B cell (primary cell): ENCODE results near the gene FRMD4B.

Experiments
- EZH2 ChIP-seq: IDR thresholded peaks from 2 replicates; pipeline ENCODE4 v1.6.1; 2012; ENCODE audit warnings: borderline replicate concordance, low read depth, mild to moderate bottlenecking, moderate library complexity, low read length; ENCODE audit not compliant: insufficient read depth, poor library complexity, severe bottlenecking
- TF ChIP-seq, protein P1 (sequence below): fragments of 200-600 bp; IDR thresholded peaks from one replicate; pipeline ENCODE4 v1.8.0; 2022; ENCODE audit warnings: antibody characterized with exemption, mild to moderate bottlenecking

DNA sequence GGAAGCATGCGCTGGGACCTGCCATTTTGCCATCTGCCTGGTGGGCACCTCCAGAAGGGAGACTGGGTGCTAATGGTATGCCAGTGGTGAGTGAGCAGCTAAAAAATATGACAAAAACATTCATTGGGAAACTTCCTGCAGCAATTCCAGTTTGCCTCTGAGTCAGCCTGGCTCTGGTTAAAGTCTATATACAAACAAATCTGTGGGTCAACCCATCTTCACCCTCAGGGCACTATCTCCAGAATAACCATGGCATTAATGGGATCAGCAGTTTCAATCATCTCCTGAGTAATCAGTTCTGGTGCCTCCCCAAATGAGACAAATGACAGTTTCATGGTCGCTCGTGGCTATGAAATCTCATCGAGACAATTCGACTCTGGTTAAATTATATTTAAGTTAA is 21.5 kb downstream of the FRMD4B start:
- TF ChIP-seq, protein P1, sequence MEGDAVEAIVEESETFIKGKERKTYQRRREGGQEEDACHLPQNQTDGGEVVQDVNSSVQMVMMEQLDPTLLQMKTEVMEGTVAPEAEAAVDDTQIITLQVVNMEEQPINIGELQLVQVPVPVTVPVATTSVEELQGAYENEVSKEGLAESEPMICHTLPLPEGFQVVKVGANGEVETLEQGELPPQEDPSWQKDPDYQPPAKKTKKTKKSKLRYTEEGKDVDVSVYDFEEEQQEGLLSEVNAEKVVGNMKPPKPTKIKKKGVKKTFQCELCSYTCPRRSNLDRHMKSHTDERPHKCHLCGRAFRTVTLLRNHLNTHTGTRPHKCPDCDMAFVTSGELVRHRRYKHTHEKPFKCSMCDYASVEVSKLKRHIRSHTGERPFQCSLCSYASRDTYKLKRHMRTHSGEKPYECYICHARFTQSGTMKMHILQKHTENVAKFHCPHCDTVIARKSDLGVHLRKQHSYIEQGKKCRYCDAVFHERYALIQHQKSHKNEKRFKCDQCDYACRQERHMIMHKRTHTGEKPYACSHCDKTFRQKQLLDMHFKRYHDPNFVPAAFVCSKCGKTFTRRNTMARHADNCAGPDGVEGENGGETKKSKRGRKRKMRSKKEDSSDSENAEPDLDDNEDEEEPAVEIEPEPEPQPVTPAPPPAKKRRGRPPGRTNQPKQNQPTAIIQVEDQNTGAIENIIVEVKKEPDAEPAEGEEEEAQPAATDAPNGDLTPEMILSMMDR: no peak
- TF ChIP-seq EZH2: no peak
